Spleen (tissue), 11 donors: Measurements from ENCODE around the gene NOD2. TPM values are rescaled to one million over a fixed set of nuclear protein-coding genes. Genes with fewer than 3 reads are reported as not detected.

Experiments used
- DNase-seq: peaks from one replicate; pipeline ENCODE4 v3.0.0-alpha.2; 2020
- H3K27ac ChIP-seq, 8 donors: fragments of 200-600 bp; sonication (generic) in 7 of 8; 1 replicate in 4 of 8; 2 replicates in 4 of 8; pipeline versions ENCODE4 v1.5.0 to v1.8.0; 2016 to 2021; ENCODE audit warnings: inconsistent platforms in 4 of 8, mild to moderate bottlenecking in 4 of 8, moderate library complexity in 1 of 8
- H3K27me3 ChIP-seq, 7 donors: fragments of 200-600 bp; sonication (generic) in 6 of 7; replicated peaks in 1 of 7; 1 replicate in 4 of 7; 2 replicates in 3 of 7; pipeline versions ENCODE4 v1.5.0 to v1.8.0; 2016 to 2021; ENCODE audit warnings: inconsistent platforms in 3 of 7, mild to moderate bottlenecking in 1 of 7
- H3K36me3 ChIP-seq, 6 donors: fragments of 200-600 bp; sonication (generic) in 5 of 6; 1 replicate in 4 of 6; 2 replicates in 2 of 6; pipeline versions ENCODE4 v1.5.0 to v1.8.0; 2016 to 2021; ENCODE audit warnings: inconsistent platforms in 2 of 6
- H3K4me1 ChIP-seq, 6 donors: fragments of 200-600 bp; sonication (generic) in 5 of 6; 1 replicate in 3 of 6; 2 replicates in 3 of 6; pipeline versions ENCODE4 v1.5.0 to v1.8.0; 2016 to 2021; ENCODE audit warnings: inconsistent platforms in 3 of 6
- H3K4me3 ChIP-seq, 8 donors: fragments of 200-600 bp; sonication (generic) in 7 of 8; 1 replicate in 4 of 8; 2 replicates in 4 of 8; pipeline versions ENCODE4 v1.5.0 to v1.8.0; 2016 to 2021; ENCODE audit warnings: inconsistent platforms in 4 of 8, mild to moderate bottlenecking in 4 of 8, moderate library complexity in 2 of 8
- H3K9me3 ChIP-seq, 8 donors: fragments of 200-600 bp; sonication (generic) in 7 of 8; 1 replicate in 4 of 8; 2 replicates in 4 of 8; pipeline versions ENCODE4 v1.5.0 to v1.8.0; 2016 to 2021; ENCODE audit warnings: inconsistent platforms in 4 of 8
- POLR2A ChIP-seq, 3 donors: fragments of 450-650 bp; IDR thresholded peaks; one replicate each; pipeline ENCODE4 v1.5.1; 2017; ENCODE audit warnings: antibody characterized with exemption in 3 of 3, mild to moderate bottlenecking in 1 of 3
- POLR2AphosphoS5 ChIP-seq, 3 donors: sonication (generic); formaldehyde crosslinking; IDR thresholded peaks; one replicate each; pipeline ENCODE4 v1.5.1; 2017; ENCODE audit warnings: antibody characterized with exemption in 3 of 3
- WGBS, 5 donors: extraction: QIAGEN DNeasy Blood & Tissue Kit in 3 of 5; methylation state at CpG; one replicate each; pipeline versions ENCODE4 v1.1.5 to v1.1.7; 2013 to 2018; 5-methylcytosine and 5-hydroxymethylcytosine counted together
- intact Hi-C: fragments of 100-400 bp; cut with DNase I; formaldehyde crosslinking; loops from one replicate; pipeline ENCODE4 v1.15.0; 2023; ENCODE audit warnings: low total_unique reads
- polyA plus RNA-seq, 3 donors: library from polyadenylated mRNA; stranded (reverse); fragments of 200-250 nt; gene quantifications; one replicate each; pipeline ENCODE4 v1.2.1, GENCODE V29; 2013
- total RNA-seq, 7 donors: library from RNA; depleted of rRNA in 3 of 7; stranded (reverse); fragments of >200 nt in 3 of 7; fragmentation: NEBNext Ultra II Directional in 4 of 7; extraction: Animal tissue kit (Norgen Biotek cat#: 25700) in 4 of 7; gene quantifications; one replicate each; pipeline versions ENCODE4 v1.1.0 to v1.2.1, GENCODE V29; 2016 to 2021
- TF ChIP-seq, protein P1 (sequence below), 11 experiments: fragments of 200-600 bp in 7 of 11; fragments of 450-650 bp in 4 of 11; sonication (generic) in 4 of 11; IDR thresholded peaks in 8 of 11; conservative IDR thresholded peaks in 3 of 11; 1 replicate in 7 of 11; 2 replicates in 4 of 11; pipeline versions ENCODE4 v1.4.0 to v1.8.0; 2016 to 2021; ENCODE audit warnings: antibody characterized with exemption in 11 of 11, inconsistent platforms in 4 of 11, mild to moderate bottlenecking in 1 of 11
- donor health status: healthy with polysubstance abuse.
- donor health status: DM: no; HTN: no; CAD: no; lungs with moderate emphysema.
- donor health status: DM: no; HTN: no; CAD: no.
- donor health status: Bipolar disorder and iron deficiency.
- donor health status: healthy.
- donor health status: DM: no; HTN: no; CAD: no.
- donor health status: DM: yes; HTN: yes; CAD: no.

NOD2 gene
- total and polyA plus RNA-seq, 10 donors, result 0.41 to 23.2 (median 9.5) TPM

DNA sequence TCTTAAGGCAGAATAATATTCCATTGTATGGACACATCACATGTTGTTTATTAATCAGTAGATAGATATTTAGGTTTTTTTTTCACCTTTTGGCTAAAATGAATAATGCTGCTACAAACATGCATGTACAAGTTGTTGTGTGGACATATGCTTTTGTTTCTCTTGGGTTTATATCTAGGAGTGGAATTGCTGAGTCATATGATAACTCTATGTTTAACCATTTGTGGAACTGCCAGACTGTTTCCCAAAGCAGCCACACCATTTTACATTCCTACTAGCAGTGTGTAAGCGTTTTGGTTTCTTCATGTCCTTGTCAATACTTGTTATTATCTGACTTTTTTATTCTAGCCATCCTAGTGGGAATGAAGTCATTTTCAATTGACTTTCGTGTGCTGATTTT lies 69.8 kb downstream of the NOD2 start:
- H3K36me3 ChIP-seq, result peaks cover 0 to 90% (median 32%) of the 10 kb centered on the region in 6 donors
- H3K4me3 ChIP-seq, result no peak overlapping the region
- DNase-seq, result no peak
- H3K27ac ChIP-seq, result no peak overlapping the region
- intact Hi-C loops, result no loop called here
- 88 to 94% (median 89%) methylated on average over 2 of the region's 2 CpGs for WGBS, 5 donors
- no peaks in the 10 kb centered on the region for H3K27me3 ChIP-seq
- no peak for TF ChIP-seq POLR2AphosphoS5 (IDR thresholded peaks at IDR 0.05)
- TF ChIP-seq POLR2A (IDR thresholded peaks at IDR 0.05), result no peak
- TF ChIP-seq, protein P1, sequence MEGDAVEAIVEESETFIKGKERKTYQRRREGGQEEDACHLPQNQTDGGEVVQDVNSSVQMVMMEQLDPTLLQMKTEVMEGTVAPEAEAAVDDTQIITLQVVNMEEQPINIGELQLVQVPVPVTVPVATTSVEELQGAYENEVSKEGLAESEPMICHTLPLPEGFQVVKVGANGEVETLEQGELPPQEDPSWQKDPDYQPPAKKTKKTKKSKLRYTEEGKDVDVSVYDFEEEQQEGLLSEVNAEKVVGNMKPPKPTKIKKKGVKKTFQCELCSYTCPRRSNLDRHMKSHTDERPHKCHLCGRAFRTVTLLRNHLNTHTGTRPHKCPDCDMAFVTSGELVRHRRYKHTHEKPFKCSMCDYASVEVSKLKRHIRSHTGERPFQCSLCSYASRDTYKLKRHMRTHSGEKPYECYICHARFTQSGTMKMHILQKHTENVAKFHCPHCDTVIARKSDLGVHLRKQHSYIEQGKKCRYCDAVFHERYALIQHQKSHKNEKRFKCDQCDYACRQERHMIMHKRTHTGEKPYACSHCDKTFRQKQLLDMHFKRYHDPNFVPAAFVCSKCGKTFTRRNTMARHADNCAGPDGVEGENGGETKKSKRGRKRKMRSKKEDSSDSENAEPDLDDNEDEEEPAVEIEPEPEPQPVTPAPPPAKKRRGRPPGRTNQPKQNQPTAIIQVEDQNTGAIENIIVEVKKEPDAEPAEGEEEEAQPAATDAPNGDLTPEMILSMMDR (IDR thresholded peaks at IDR 0.05 in 8 of 11, conservative IDR thresholded peaks at IDR 0.05 in 3 of 11), result no peak
- peaks cover 0 to 19% (median 14%) of the 10 kb centered on the region in 8 donors for H3K9me3 ChIP-seq
- peaks cover 3 to 88% (median 57%) of the 10 kb centered on the region in 6 donors for H3K4me1 ChIP-seq

DNA sequence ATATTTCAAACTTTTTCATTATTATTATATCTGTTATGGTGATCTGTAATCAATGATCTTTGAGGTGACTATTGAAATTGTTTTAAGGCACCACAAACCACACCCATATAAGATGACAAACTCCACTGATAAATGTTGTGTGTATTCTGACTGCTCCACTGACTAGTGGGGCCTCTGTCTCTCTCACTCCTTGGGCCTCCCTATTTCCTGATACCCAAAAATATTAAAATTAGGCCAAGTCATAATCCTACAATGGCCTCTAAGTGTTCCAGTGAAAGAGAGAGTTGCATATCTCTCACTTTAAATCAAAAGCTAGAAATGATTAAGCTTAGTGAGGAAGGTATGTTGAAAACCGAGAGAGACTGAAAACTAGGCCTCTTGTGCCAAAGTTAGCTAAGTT lies 71.9 kb downstream of the NOD2 start:
- DNase-seq, result no peak
- Histone ChIP-seq H3K27ac (no peak overlapping the region), H3K9me3 (peaks cover 0 to 24% (median 15%) of the 10 kb centered on the region in 8 donors), H3K36me3 (peaks cover 0 to 90% (median 35%) of the 10 kb centered on the region in 6 donors), H3K27me3 (no peaks in the 10 kb centered on the region), H3K4me3 (no peak overlapping the region), H3K4me1 (peaks cover 0 to 83% (median 41%) of the 10 kb centered on the region in 6 donors)
- intact Hi-C loops, result no loop called here
- WGBS, 5 donors, result 83 to 91% (median 87%) methylated on average over 1 of the region's 1 CpG
- TF ChIP-seq, protein P1 (IDR thresholded peaks at IDR 0.05 in 8 of 11, conservative IDR thresholded peaks at IDR 0.05 in 3 of 11), result no peak
- TF ChIP-seq POLR2AphosphoS5 (IDR thresholded peaks at IDR 0.05) (no peak), POLR2A (IDR thresholded peaks at IDR 0.05) (no peak)

DNA sequence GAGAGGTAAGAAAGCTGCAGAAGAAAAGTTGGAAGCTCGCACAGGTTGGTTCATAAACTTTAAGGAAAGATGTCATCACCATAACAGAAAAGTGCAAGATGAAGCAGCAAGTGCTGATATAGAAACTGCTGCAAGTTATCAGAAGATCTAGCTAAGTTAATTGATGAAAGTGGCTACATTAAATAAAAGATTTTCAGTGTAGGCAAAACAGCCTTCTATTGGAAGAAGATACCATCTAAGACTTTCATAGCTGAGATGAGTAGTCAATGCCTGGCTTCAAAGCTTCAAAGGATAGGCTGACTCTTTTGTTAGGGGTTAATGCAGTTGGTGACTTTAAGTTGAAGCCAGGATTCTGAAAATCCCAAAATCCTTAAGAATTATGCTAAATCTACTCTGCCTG lies 72.5 kb downstream of the NOD2 start:
- DNase-seq, result no peak
- intact Hi-C loops, result no loop called here
- peaks cover 0 to 90% (median 36%) of the 10 kb centered on the region in 6 donors for H3K36me3 ChIP-seq
- H3K4me1 ChIP-seq, result peaks cover 0 to 77% (median 35%) of the 10 kb centered on the region in 6 donors
- H3K27me3 ChIP-seq, result no peaks in the 10 kb centered on the region
- WGBS, 5 donors, result 86 to 97% (median 94%) methylated on average over 1 of the region's 1 CpG
- TF ChIP-seq POLR2A (IDR thresholded peaks at IDR 0.05) (no peak), POLR2AphosphoS5 (IDR thresholded peaks at IDR 0.05) (no peak)
- TF ChIP-seq, protein P1 (IDR thresholded peaks at IDR 0.05 in 8 of 11, conservative IDR thresholded peaks at IDR 0.05 in 3 of 11), result no peak
- H3K27ac ChIP-seq, result no peak overlapping the region
- peaks cover 0 to 24% (median 15%) of the 10 kb centered on the region in 8 donors for H3K9me3 ChIP-seq
- H3K4me3 ChIP-seq, result no peak overlapping the region

DNA sequence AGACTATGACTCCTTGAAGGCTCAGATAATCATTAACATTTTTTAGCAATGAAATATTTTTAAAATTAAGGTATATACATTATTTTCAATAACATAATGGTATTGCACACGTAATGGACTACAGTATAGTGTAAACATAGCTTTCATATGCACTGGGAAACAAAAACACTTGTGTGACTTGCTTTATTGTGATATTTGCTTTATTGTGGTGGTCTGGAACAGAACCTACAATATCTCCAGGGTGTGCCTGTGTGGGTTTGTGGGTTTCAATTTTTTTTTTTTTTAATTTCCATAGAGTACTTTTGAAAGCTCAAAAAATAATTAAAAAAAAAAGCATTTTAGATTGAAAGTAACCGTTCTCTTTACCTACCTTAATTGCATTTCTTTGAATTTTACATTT lies 73.8 kb downstream of the NOD2 start:
- Histone ChIP-seq H3K4me3 (no peak overlapping the region), H3K27ac (no peak overlapping the region), H3K27me3 (no peaks in the 10 kb centered on the region), H3K36me3 (peaks cover 0 to 87% (median 36%) of the 10 kb centered on the region in 6 donors), H3K4me1 (peaks cover 0 to 70% (median 25%) of the 10 kb centered on the region in 6 donors), H3K9me3 (peaks cover 0 to 24% (median 15%) of the 10 kb centered on the region in 8 donors)
- WGBS, 5 donors, result 82 to 90% (median 88%) methylated on average over 2 of the region's 2 CpGs
- intact Hi-C loops, result no loop called here
- TF ChIP-seq POLR2A (IDR thresholded peaks at IDR 0.05), result no peak
- TF ChIP-seq, protein P1 (IDR thresholded peaks at IDR 0.05 in 8 of 11, conservative IDR thresholded peaks at IDR 0.05 in 3 of 11), result no peak
- no peak for TF ChIP-seq POLR2AphosphoS5 (IDR thresholded peaks at IDR 0.05)
- DNase-seq, result no peak
